HG03521 (cell line): ENCODE data around the gene CCDC138.
"Not testable (repeated sequence)": the region's sequence is repeated elsewhere in the genome, so short reads cannot be mapped to it uniquely, and the experiment has no call there.

Experiments used
- ATAC-seq: cut with Tn5 transposase; IDR thresholded peaks from one replicate; pipeline ENCODE4 v1.9.1; 2021; ENCODE audit warnings: mild to moderate bottlenecking, moderate library complexity; ENCODE audit not compliant: unreplicated experiment

Gene CCDC138

GRCh38 chr2:108786354-108787215, at the start of gene CCDC138:
Gene CCDC138 (plus strand): TSS chr2:108786771. CDS start chr2:108786823, 52 bp downstream.
- ATAC-seq: peak; percentile 96

GRCh38 chr2:108757973-108758372, 28.6 kb upstream of the CCDC138 start:
- ATAC-seq: not testable (repeated sequence)

- ATAC-seq: not testable (repeated sequence)
These were observed 24.0 kb upstream of the CCDC138 start for GRCh38 chr2:108762618-108763017.

- not testable (repeated sequence) for ATAC-seq
These were observed 19.9 kb upstream of the CCDC138 start for GRCh38 chr2:108766671-108767070.

GRCh38 chr2:108767859-108768258, 18.7 kb upstream of the CCDC138 start:
- ATAC-seq: not testable (repeated sequence)

GRCh38 chr2:108776475-108776874, 10.1 kb upstream of the CCDC138 start:
- ATAC-seq: peak; percentile 46

- ATAC-seq: no peak
These were observed 7.7 kb upstream of the CCDC138 start for GRCh38 chr2:108778857-108779256.

GRCh38 chr2:108786008-108786353, 590 bp upstream of the CCDC138 start:
- no peak for ATAC-seq

- ATAC-seq: no peak
These were observed 608 bp downstream of the CCDC138 start for GRCh38 chr2:108787216-108787541.

GRCh38 chr2:108803045-108803736, 16.6 kb downstream of the CCDC138 start:
- ATAC-seq: no peak

GRCh38 chr2:108805032-108805431, 18.5 kb downstream of the CCDC138 start:
- ATAC-seq: no peak

GRCh38 chr2:108805782-108806181, 19.2 kb downstream of the CCDC138 start:
- ATAC-seq: no peak

- ATAC-seq: no peak
These were observed 20.0 kb downstream of the CCDC138 start for GRCh38 chr2:108806371-108807113.

- no peak for ATAC-seq
These were observed 23.4 kb downstream of the CCDC138 start for GRCh38 chr2:108809936-108810335.

- ATAC-seq: no peak
These were observed 24.7 kb downstream of the CCDC138 start for GRCh38 chr2:108810993-108811957.

GRCh38 chr2:108813732-108814131, 27.2 kb downstream of the CCDC138 start:
- ATAC-seq: no peak

GRCh38 chr2:108820482-108820881, 33.9 kb downstream of the CCDC138 start:
- ATAC-seq: no peak

GRCh38 chr2:108823286-108823685, 36.7 kb downstream of the CCDC138 start:
- no peak for ATAC-seq

GRCh38 chr2:108824316-108825070, 37.9 kb downstream of the CCDC138 start:
- ATAC-seq: no peak

GRCh38 chr2:108825254-108825653, 38.7 kb downstream of the CCDC138 start:
- no peak for ATAC-seq
